Stimulated activated naive CD8-positive, alpha-beta T cell treated with anti-CD3 and anti-CD28 coated beads, Interleukin-15, Interleukin-2, amounts not matched to agents 100 ng/mL and 50 ng/mL, for 24 hours (primary cell): ENCODE results near the gene RNF217.
"Not testable (repeated sequence)": the region's sequence is repeated elsewhere in the genome, so short reads cannot be mapped to it uniquely, and the experiment has no call there.

ENCODE experiments used
- H3K27ac Mint-ChIP-seq: one replicate; pipeline ENCODE4 v1.8.0; 2021; ENCODE audit warnings: mild to moderate bottlenecking, mixed read lengths
- H3K27me3 Mint-ChIP-seq: one replicate; pipeline ENCODE4 v1.8.0; 2021; ENCODE audit warnings: mixed read lengths
- H3K36me3 Mint-ChIP-seq: one replicate; pipeline ENCODE4 v1.8.0; 2021; ENCODE audit warnings: low read depth, mixed read lengths
- H3K4me1 Mint-ChIP-seq: one replicate; pipeline ENCODE4 v1.8.0; 2021; ENCODE audit warnings: low read depth, mixed read lengths
- H3K4me3 Mint-ChIP-seq: one replicate; pipeline ENCODE4 v1.8.0; 2021; ENCODE audit warnings: mild to moderate bottlenecking, mixed read lengths
- H3K9me3 Mint-ChIP-seq: one replicate; pipeline ENCODE4 v1.8.0; 2021; ENCODE audit warnings: mixed read lengths

RNF217 gene

GRCh38 chr6:125034929-125035328, 72.7 kb downstream of the RNF217 start:
- not testable (repeated sequence) for H3K27ac Mint-ChIP-seq, H3K9me3 Mint-ChIP-seq, H3K4me1 Mint-ChIP-seq, H3K27me3 Mint-ChIP-seq, H3K36me3 Mint-ChIP-seq, H3K4me3 Mint-ChIP-seq

- H3K36me3 Mint-ChIP-seq, H3K4me3 Mint-ChIP-seq, H3K4me1 Mint-ChIP-seq, H3K27me3 Mint-ChIP-seq, H3K27ac Mint-ChIP-seq, H3K9me3 Mint-ChIP-seq: not testable (repeated sequence)
Observed at GRCh38 chr6:125036486-125036885, 74.2 kb downstream of the RNF217 start.

GRCh38 chr6:125037827-125038226, 75.6 kb downstream of the RNF217 start:
- H3K27ac Mint-ChIP-seq = no peak overlapping the region
- no peaks in the 10 kb centered on the region for H3K4me1 Mint-ChIP-seq
- no peak overlapping the region for H3K4me3 Mint-ChIP-seq
- no peaks in the 10 kb centered on the region for H3K27me3 Mint-ChIP-seq
- no peaks in the 10 kb centered on the region for H3K36me3 Mint-ChIP-seq
- peaks cover 5% of the 10 kb centered on the region for H3K9me3 Mint-ChIP-seq

- Mint-ChIP-seq H3K4me3 (no peak overlapping the region), H3K9me3 (peaks cover 5% of the 10 kb centered on the region), H3K27ac (no peak overlapping the region), H3K36me3 (no peaks in the 10 kb centered on the region), H3K27me3 (no peaks in the 10 kb centered on the region), H3K4me1 (no peaks in the 10 kb centered on the region)
Observed at GRCh38 chr6:125038925-125039324, 76.7 kb downstream of the RNF217 start.

- H3K27ac Mint-ChIP-seq = no peak overlapping the region
Observed at GRCh38 chr6:125041740-125042459, 79.7 kb downstream of the RNF217 start.

GRCh38 chr6:125044066-125044465, 81.8 kb downstream of the RNF217 start:
- Mint-ChIP-seq H3K27ac (no peak overlapping the region), H3K4me1 (no peaks in the 10 kb centered on the region), H3K27me3 (no peaks in the 10 kb centered on the region), H3K36me3 (no peaks in the 10 kb centered on the region), H3K4me3 (no peak overlapping the region), H3K9me3 (no peaks in the 10 kb centered on the region)

More at GRCh38 chr6:125041740-125042459, 79.7 kb downstream of the RNF217 start:
- Mint-ChIP-seq H3K4me3 (no peak overlapping the region), H3K9me3 (peaks cover 5% of the 10 kb centered on the region), H3K27me3 (no peaks in the 10 kb centered on the region), H3K4me1 (no peaks in the 10 kb centered on the region), H3K36me3 (no peaks in the 10 kb centered on the region)

GRCh38 chr6:125044667-125045066, 82.4 kb downstream of the RNF217 start:
- Mint-ChIP-seq H3K27me3 (no peaks in the 10 kb centered on the region), H3K27ac (no peak overlapping the region), H3K9me3 (no peaks in the 10 kb centered on the region)

GRCh38 chr6:125046107-125046925, 84.1 kb downstream of the RNF217 start:
- Mint-ChIP-seq H3K27ac (no peak overlapping the region), H3K27me3 (no peaks in the 10 kb centered on the region), H3K4me3 (no peak overlapping the region), H3K36me3 (no peaks in the 10 kb centered on the region), H3K9me3 (no peaks in the 10 kb centered on the region), H3K4me1 (no peaks in the 10 kb centered on the region)

More at GRCh38 chr6:125044667-125045066, 82.4 kb downstream of the RNF217 start:
- Mint-ChIP-seq H3K4me1 (no peaks in the 10 kb centered on the region), H3K36me3 (no peaks in the 10 kb centered on the region), H3K4me3 (no peak overlapping the region)

- no peaks in the 10 kb centered on the region for H3K27me3 Mint-ChIP-seq
- no peaks in the 10 kb centered on the region for H3K4me1 Mint-ChIP-seq
- no peaks in the 10 kb centered on the region for H3K36me3 Mint-ChIP-seq
- no peak overlapping the region for H3K4me3 Mint-ChIP-seq
- no peak overlapping the region for H3K27ac Mint-ChIP-seq
- no peaks in the 10 kb centered on the region for H3K9me3 Mint-ChIP-seq
Observed at GRCh38 chr6:125048274-125048673, 86.0 kb downstream of the RNF217 start.

GRCh38 chr6:125050663-125051318, 88.6 kb downstream of the RNF217 start:
- Mint-ChIP-seq H3K27ac (no peak overlapping the region), H3K36me3 (no peaks in the 10 kb centered on the region), H3K27me3 (no peaks in the 10 kb centered on the region), H3K9me3 (no peaks in the 10 kb centered on the region), H3K4me3 (no peak overlapping the region), H3K4me1 (no peaks in the 10 kb centered on the region)

- Mint-ChIP-seq H3K9me3 (no peaks in the 10 kb centered on the region), H3K4me1 (no peaks in the 10 kb centered on the region), H3K36me3 (no peaks in the 10 kb centered on the region), H3K27me3 (no peaks in the 10 kb centered on the region), H3K27ac (no peak overlapping the region), H3K4me3 (no peak overlapping the region)
Observed at GRCh38 chr6:125053809-125054208, 91.6 kb downstream of the RNF217 start.

- Mint-ChIP-seq H3K36me3 (no peaks in the 10 kb centered on the region), H3K27ac (no peak overlapping the region), H3K4me3 (no peak overlapping the region), H3K9me3 (no peaks in the 10 kb centered on the region), H3K27me3 (no peaks in the 10 kb centered on the region), H3K4me1 (no peaks in the 10 kb centered on the region)
Observed at GRCh38 chr6:125054331-125054730, 92.1 kb downstream of the RNF217 start.

GRCh38 chr6:125057392-125058246, 95.4 kb downstream of the RNF217 start:
- no peaks in the 10 kb centered on the region for H3K4me1 Mint-ChIP-seq
- H3K36me3 Mint-ChIP-seq = no peaks in the 10 kb centered on the region
- H3K4me3 Mint-ChIP-seq = no peak overlapping the region
- H3K27me3 Mint-ChIP-seq = no peaks in the 10 kb centered on the region
- H3K27ac Mint-ChIP-seq = no peak overlapping the region
- H3K9me3 Mint-ChIP-seq = no peaks in the 10 kb centered on the region

GRCh38 chr6:125058546-125058945, 96.3 kb downstream of the RNF217 start:
- Mint-ChIP-seq H3K4me3 (no peak overlapping the region), H3K27me3 (no peaks in the 10 kb centered on the region), H3K36me3 (no peaks in the 10 kb centered on the region), H3K4me1 (no peaks in the 10 kb centered on the region), H3K9me3 (no peaks in the 10 kb centered on the region), H3K27ac (no peak overlapping the region)
